GM23248 (cell line): Measurements from ENCODE around the gene TMED1. TPM values are rescaled to one million over a fixed set of nuclear protein-coding genes. Genes with fewer than 3 reads are reported as not detected.

Experiments used
- DNase-seq: peaks from one replicate; pipeline ENCODE4 v3.0.0-alpha.2; 2015
- H2AFZ ChIP-seq: fragments of 200-600 bp; sonication (generic); 2 replicates; pipeline ENCODE4 v1.6.1; 2016; ENCODE audit warnings: antibody characterized with exemption
- H3F3A ChIP-seq: fragments of 200-600 bp; sonication (generic); 2 replicates; pipeline ENCODE4 v1.6.1; 2016; ENCODE audit warnings: mild to moderate bottlenecking, antibody characterized with exemption, mixed run types; ENCODE audit not compliant: insufficient read depth
- H3K27ac ChIP-seq: fragments of 200-600 bp; sonication (generic); 2 replicates; pipeline ENCODE4 v1.5.1; 2016; ENCODE audit warnings: mild to moderate bottlenecking
- H3K27me3 ChIP-seq: fragments of 200-600 bp; sonication (generic); replicated peaks from 2 replicates; pipeline ENCODE4 v1.6.1; 2016; ENCODE audit warnings: mild to moderate bottlenecking; ENCODE audit not compliant: insufficient read depth
- H3K36me3 ChIP-seq: fragments of 200-600 bp; sonication (generic); 2 replicates; pipeline ENCODE4 v1.6.1; 2016; ENCODE audit warnings: low read depth, mild to moderate bottlenecking
- H3K4me1 ChIP-seq: fragments of 200-600 bp; sonication (generic); 2 replicates; pipeline ENCODE4 v1.6.1; 2016; ENCODE audit warnings: mild to moderate bottlenecking; ENCODE audit not compliant: insufficient read depth
- H3K4me2 ChIP-seq: fragments of 200-600 bp; sonication (generic); one replicate; pipeline ENCODE4 v1.6.1; 2016; ENCODE audit warnings: mild to moderate bottlenecking; ENCODE audit not compliant: unreplicated experiment
- H3K4me3 ChIP-seq: fragments of 200-600 bp; sonication (generic); 2 replicates; pipeline ENCODE4 v1.5.1; 2016; ENCODE audit warnings: mild to moderate bottlenecking
- H3K79me2 ChIP-seq: fragments of 200-600 bp; sonication (generic); 2 replicates; pipeline ENCODE4 v1.6.1; 2016; ENCODE audit warnings: mild to moderate bottlenecking; ENCODE audit not compliant: insufficient read depth
- H3K9ac ChIP-seq: fragments of 200-600 bp; sonication (generic); 2 replicates; pipeline ENCODE4 v1.6.1; 2016; ENCODE audit warnings: mild to moderate bottlenecking
- H3K9me2 ChIP-seq: fragments of 200-600 bp; sonication (generic); 2 replicates; pipeline ENCODE4 v1.6.1; 2016; ENCODE audit warnings: mixed run types, mild to moderate bottlenecking, moderate library complexity; ENCODE audit not compliant: insufficient read depth
- H3K9me3 ChIP-seq: fragments of 200-600 bp; sonication (generic); one replicate; pipeline ENCODE4 v1.6.1; 2017; ENCODE audit warnings: low read depth
- H4K20me1 ChIP-seq: fragments of 200-600 bp; sonication (generic); 2 replicates; pipeline ENCODE4 v1.6.0; 2016; ENCODE audit not compliant: insufficient read depth
- EZH2 ChIP-seq: fragments of 200-600 bp; sonication (generic); IDR thresholded peaks from 2 replicates; pipeline ENCODE4 v1.6.1; 2018; ENCODE audit warnings: antibody characterized with exemption, mild to moderate bottlenecking; ENCODE audit not compliant: insufficient read depth, poor library complexity, severe bottlenecking
- EZH2phosphoT487 ChIP-seq: fragments of 200-600 bp; sonication (generic); IDR thresholded peaks from 2 replicates; pipeline ENCODE4 v1.6.1; 2018; ENCODE audit warnings: antibody characterized with exemption, moderate library complexity, mild to moderate bottlenecking, low read depth; ENCODE audit not compliant: insufficient read depth
- WGBS, 2 experiments: methylation state at CpG; one replicate each; pipeline ENCODE4 v1.1.6; 2015 to 2017; ENCODE audit warnings: low lambda C conversion rate in 2 of 2, low coverage in 1 of 2; ENCODE audit errors: missing lambda C conversion rate in 2 of 2; 5-methylcytosine and 5-hydroxymethylcytosine counted together
- in situ Hi-C: fragments of 300-500 bp; cut with MboI; formaldehyde crosslinking; loops from 2 replicates; pipeline ENCODE4 v1.15.0; 2020
- polyA plus RNA-seq: library from polyadenylated mRNA; unstranded; fragments of >200 nt; fragmentation: Nextera tagmentation; extraction: Ambion mirVana; gene quantifications from 2 replicates; pipeline ENCODE4 v1.2.1, GENCODE V29; 2016
- total RNA-seq: library from RNA; depleted of rRNA; stranded (reverse); fragments of >200 nt; shearing (Covaris generic); gene quantifications from 2 replicates; pipeline ENCODE4 v1.2.3, GENCODE V29; 2014

The TMED1 gene
- total and polyA plus RNA-seq, 2 experiments from 2014 or later, result 66.4 to 68.2 TPM

DNA sequence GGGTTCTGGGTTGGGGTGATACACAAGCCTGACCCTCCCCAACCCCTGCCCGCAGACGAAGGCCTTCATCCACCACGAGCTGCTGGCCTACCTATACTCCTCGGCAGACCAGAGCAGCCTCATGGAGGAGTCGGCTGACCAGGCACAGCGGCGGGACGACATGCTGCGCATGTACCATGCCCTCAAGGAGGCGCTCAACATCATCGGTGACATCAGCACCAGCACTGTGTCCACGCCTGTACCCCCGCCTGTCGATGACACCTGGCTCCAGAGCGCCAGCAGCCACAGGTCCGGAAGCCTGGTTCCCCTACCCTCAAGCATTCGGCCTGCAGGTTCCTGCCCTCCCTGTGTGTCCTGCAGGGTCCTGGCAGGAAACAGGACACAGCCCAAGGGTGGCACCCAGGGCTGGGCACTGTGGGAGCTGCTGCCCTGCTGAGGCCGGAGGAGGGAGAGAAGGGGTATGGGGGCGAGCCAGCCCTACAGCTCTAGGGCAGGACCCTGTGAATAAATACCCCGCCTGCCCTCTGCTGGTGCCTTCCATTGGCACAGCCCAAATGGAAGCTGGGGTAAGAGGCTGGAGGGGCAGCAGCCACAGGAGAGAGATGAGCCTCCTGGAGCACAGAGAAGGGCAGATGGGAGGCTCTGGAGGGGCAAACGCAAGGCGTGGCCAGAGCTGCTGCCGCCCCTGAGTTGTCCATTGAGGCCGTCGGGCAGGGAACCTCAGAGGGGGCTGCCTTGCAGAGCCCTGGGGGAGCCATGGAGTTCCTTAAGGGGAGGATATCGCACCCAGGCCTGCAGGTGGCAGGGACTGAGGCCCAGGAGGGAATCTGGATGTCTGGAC is 6.8 kb downstream of the TMED1 start:
- Histone ChIP-seq H3K9ac (no peak overlapping the region), H3K36me3 (no peaks in the 10 kb centered on the region; the same call in 1 of the 2 replicates), H3K9me3 (no peaks in the 10 kb centered on the region), H2AFZ (no peak overlapping the region), H3K27me3 (no peaks in the 10 kb centered on the region), H4K20me1 (no peaks in the 10 kb centered on the region), H3K9me2 (no peaks in the 10 kb centered on the region), H3F3A (peaks cover 7% of the 10 kb centered on the region; the same call in 1 of the 2 replicates), H3K4me1 (no peaks in the 10 kb centered on the region), H3K4me2 (no peak overlapping the region), H3K79me2 (no peaks in the 10 kb centered on the region), H3K4me3 (no peak overlapping the region), H3K27ac (no peak overlapping the region)
- 89 to 91% methylated on average over 25 to 26 of the region's 26 CpGs for WGBS, 2 experiments
- DNase-seq, result peak; percentile 23
- in situ Hi-C loops, result no loop called here
- TF ChIP-seq EZH2phosphoT487 (no peak), EZH2 (no peak)

- H3K79me2 ChIP-seq, result no peaks in the 10 kb centered on the region
- H3K4me3 ChIP-seq, result no peak overlapping the region
- 89 to 92% methylated on average over 6 of the region's 6 CpGs for WGBS, 2 experiments
- H3K9me2 ChIP-seq, result no peaks in the 10 kb centered on the region
- H3K9me3 ChIP-seq, result no peaks in the 10 kb centered on the region
- no peak for DNase-seq
- H3K4me1 ChIP-seq, result no peaks in the 10 kb centered on the region
- no peaks in the 10 kb centered on the region for H3F3A ChIP-seq
- H4K20me1 ChIP-seq, result no peaks in the 10 kb centered on the region
- H3K4me2 ChIP-seq, result no peak overlapping the region
- H3K27me3 ChIP-seq, result no peaks in the 10 kb centered on the region
- in situ Hi-C loops, result no loop called here
- H3K27ac ChIP-seq, result no peak overlapping the region
- TF ChIP-seq EZH2 (no peak), EZH2phosphoT487 (no peak)
- no peak overlapping the region for H3K9ac ChIP-seq
- no peaks in the 10 kb centered on the region; the same call in 1 of the 2 replicates for H3K36me3 ChIP-seq
- no peak overlapping the region for H2AFZ ChIP-seq
Observed at GRCh38 chr19:10826846-10827245, 9.2 kb downstream of the TMED1 start.

GRCh38 chr19:10826231-10826630 is 9.8 kb downstream of the TMED1 start:
- no peak for TF ChIP-seq EZH2phosphoT487
- TF ChIP-seq EZH2, result no peak
- no peaks in the 10 kb centered on the region for H4K20me1 ChIP-seq
- H3K27me3 ChIP-seq, result no peaks in the 10 kb centered on the region
- 89 to 92% methylated on average over 7 of the region's 7 CpGs for WGBS, 2 experiments
- no peak overlapping the region for H3K27ac ChIP-seq
- DNase-seq, result no peak
- H3K9ac ChIP-seq, result no peak overlapping the region
- H3K9me3 ChIP-seq, result no peaks in the 10 kb centered on the region
- no peaks in the 10 kb centered on the region; the same call in 1 of the 2 replicates for H3K36me3 ChIP-seq
- no peaks in the 10 kb centered on the region for H3F3A ChIP-seq
- in situ Hi-C loops, result no loop called here
- H3K4me2 ChIP-seq, result no peak overlapping the region
- no peaks in the 10 kb centered on the region for H3K4me1 ChIP-seq
- no peaks in the 10 kb centered on the region for H3K9me2 ChIP-seq
- no peaks in the 10 kb centered on the region for H3K79me2 ChIP-seq
- H3K4me3 ChIP-seq, result no peak overlapping the region
- no peak overlapping the region for H2AFZ ChIP-seq

DNA sequence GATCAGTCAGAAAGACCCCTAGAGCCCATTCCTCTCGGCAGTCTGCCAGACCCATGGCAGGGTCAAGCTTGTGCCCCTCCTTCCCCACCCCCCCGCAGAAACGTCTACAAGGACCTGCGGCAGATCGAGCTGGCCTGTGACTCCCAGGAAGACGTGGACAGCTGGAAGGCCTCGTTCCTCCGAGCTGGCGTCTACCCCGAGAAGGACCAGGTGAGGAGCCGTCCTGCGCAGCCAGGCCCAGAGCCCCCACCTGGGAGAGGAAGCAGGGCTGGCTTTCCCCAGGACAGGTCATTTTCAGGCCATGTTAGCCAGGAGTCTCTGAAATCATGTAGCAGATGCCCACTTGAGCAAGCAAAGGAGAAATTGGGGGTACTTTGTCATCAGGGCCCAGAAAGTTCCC is 12.3 kb downstream of the TMED1 start:
- no peak for DNase-seq
- 87% methylated on average over 12 of the region's 12 CpGs for WGBS, 2 experiments
- no peaks in the 10 kb centered on the region for H3K9me2 ChIP-seq
- no peak overlapping the region for H3K27ac ChIP-seq
- H3K4me1 ChIP-seq, result peaks cover under 1% of the 10 kb centered on the region; the same call in 1 of the 2 replicates
- no peaks in the 10 kb centered on the region for H3K9me3 ChIP-seq
- H3F3A ChIP-seq, result no peaks in the 10 kb centered on the region
- peaks cover 4% of the 10 kb centered on the region; the same call in 1 of the 2 replicates for H3K79me2 ChIP-seq
- TF ChIP-seq EZH2, result no peak
- no peak for TF ChIP-seq EZH2phosphoT487
- no peak overlapping the region for H2AFZ ChIP-seq
- no peak overlapping the region for H3K4me3 ChIP-seq
- H3K36me3 ChIP-seq, result no peaks in the 10 kb centered on the region; the same call in 1 of the 2 replicates
- no peak overlapping the region for H3K4me2 ChIP-seq
- no peak overlapping the region for H3K9ac ChIP-seq
- in situ Hi-C loops, result no loop called here
- H3K27me3 ChIP-seq, result no peaks in the 10 kb centered on the region
- no peaks in the 10 kb centered on the region for H4K20me1 ChIP-seq
